Tibial artery (tissue), 4 donors: ENCODE measurements around the gene DSG4.
"Not testable (repeated sequence)": the region's sequence is repeated elsewhere in the genome, so short reads cannot be mapped to it uniquely, and the experiment has no call there.

Experiments used
- DNase-seq, 2 donors: peaks; one replicate each; pipeline ENCODE4 v3.0.0-alpha.2; 2019
- H3K27ac ChIP-seq, 2 donors: fragments of 200-600 bp; sonication (generic) in 1 of 2; 1 replicate in 1 of 2; 2 replicates in 1 of 2; pipeline ENCODE4 v1.5.1; 2018 to 2019; ENCODE audit warnings: mild to moderate bottlenecking in 1 of 2
- H3K27me3 ChIP-seq, 2 donors: fragments of 200-600 bp; sonication (generic) in 1 of 2; one replicate each; pipeline versions ENCODE4 v1.5.1 to v1.6.0; 2016 to 2019
- H3K36me3 ChIP-seq, 3 donors: fragments of 200-600 bp; sonication (generic) in 2 of 3; one replicate each; pipeline ENCODE4 v1.5.1; 2016 to 2019; ENCODE audit warnings: mild to moderate bottlenecking in 2 of 3
- H3K4me1 ChIP-seq, 4 donors: fragments of 200-600 bp; sonication (generic) in 2 of 4; 1 replicate in 3 of 4; 2 replicates in 1 of 4; pipeline ENCODE4 v1.5.1; 2016 to 2019
- H3K4me3 ChIP-seq, 2 donors: fragments of 200-600 bp; sonication (generic) in 1 of 2; 1 replicate in 1 of 2; 2 replicates in 1 of 2; pipeline ENCODE4 v1.5.1; 2018 to 2019; ENCODE audit warnings: mild to moderate bottlenecking in 2 of 2
- H3K9me3 ChIP-seq, 3 donors: fragments of 200-600 bp; sonication (generic) in 1 of 3; one replicate each; pipeline ENCODE4 v1.5.1; 2016 to 2019
- CTCF ChIP-seq, 2 experiments: fragments of 200-600 bp in 1 of 2; fragments of 450-650 bp in 1 of 2; IDR thresholded peaks; one replicate each; pipeline ENCODE4 v1.5.1; 2017 to 2019; ENCODE audit warnings: antibody characterized with exemption in 2 of 2, mild to moderate bottlenecking in 1 of 2, moderate library complexity in 1 of 2
- intact Hi-C: fragments of 100-400 bp; cut with DNase I; formaldehyde crosslinking; loops from one replicate; pipeline ENCODE4 v1.15.0; 2023; ENCODE audit warnings: low total_unique reads

DSG4 gene, protein sequence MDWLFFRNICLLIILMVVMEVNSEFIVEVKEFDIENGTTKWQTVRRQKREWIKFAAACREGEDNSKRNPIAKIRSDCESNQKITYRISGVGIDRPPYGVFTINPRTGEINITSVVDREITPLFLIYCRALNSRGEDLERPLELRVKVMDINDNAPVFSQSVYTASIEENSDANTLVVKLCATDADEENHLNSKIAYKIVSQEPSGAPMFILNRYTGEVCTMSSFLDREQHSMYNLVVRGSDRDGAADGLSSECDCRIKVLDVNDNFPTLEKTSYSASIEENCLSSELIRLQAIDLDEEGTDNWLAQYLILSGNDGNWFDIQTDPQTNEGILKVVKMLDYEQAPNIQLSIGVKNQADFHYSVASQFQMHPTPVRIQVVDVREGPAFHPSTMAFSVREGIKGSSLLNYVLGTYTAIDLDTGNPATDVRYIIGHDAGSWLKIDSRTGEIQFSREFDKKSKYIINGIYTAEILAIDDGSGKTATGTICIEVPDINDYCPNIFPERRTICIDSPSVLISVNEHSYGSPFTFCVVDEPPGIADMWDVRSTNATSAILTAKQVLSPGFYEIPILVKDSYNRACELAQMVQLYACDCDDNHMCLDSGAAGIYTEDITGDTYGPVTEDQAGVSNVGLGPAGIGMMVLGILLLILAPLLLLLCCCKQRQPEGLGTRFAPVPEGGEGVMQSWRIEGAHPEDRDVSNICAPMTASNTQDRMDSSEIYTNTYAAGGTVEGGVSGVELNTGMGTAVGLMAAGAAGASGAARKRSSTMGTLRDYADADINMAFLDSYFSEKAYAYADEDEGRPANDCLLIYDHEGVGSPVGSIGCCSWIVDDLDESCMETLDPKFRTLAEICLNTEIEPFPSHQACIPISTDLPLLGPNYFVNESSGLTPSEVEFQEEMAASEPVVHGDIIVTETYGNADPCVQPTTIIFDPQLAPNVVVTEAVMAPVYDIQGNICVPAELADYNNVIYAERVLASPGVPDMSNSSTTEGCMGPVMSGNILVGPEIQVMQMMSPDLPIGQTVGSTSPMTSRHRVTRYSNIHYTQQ

DNA sequence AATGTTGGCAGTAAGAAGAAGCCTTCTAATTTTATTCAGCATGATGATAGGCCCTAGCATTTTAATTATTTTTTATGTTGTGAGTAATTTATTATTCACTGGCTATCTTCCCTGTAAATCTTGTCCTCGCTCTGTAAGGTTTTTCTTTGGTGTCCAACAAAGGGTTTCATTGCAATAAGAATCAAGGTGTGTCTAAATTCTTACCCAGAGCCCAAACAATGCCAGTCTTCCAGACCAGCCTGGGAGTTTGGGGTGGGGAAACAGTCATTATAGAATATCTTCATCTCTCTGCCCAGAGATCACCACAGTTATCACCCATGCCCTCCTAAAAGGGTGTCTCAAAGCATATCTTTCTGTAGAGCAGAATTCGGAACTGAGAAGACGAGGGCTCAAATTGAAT, at the start of gene DSG4:
DSG4 (plus strand) TSS at position 301 of the 400 bp plus-strand sequence. CDS start 135 bp downstream, outside the sequence.
- Histone ChIP-seq H3K36me3 (no peaks in the 10 kb centered on the region), H3K27me3 (no peaks in the 10 kb centered on the region), H3K27ac (no peak within 1 kb of the TSS), H3K4me3 (no peak within 1 kb of the TSS), H3K4me1 (no peaks in the 10 kb centered on the region), H3K9me3 (no peaks in the 10 kb centered on the region)
- DNase-seq, result no peak
- intact Hi-C loops, result no loop called here
- no peak for TF ChIP-seq CTCF (IDR thresholded peaks at IDR 0.05)

DNA sequence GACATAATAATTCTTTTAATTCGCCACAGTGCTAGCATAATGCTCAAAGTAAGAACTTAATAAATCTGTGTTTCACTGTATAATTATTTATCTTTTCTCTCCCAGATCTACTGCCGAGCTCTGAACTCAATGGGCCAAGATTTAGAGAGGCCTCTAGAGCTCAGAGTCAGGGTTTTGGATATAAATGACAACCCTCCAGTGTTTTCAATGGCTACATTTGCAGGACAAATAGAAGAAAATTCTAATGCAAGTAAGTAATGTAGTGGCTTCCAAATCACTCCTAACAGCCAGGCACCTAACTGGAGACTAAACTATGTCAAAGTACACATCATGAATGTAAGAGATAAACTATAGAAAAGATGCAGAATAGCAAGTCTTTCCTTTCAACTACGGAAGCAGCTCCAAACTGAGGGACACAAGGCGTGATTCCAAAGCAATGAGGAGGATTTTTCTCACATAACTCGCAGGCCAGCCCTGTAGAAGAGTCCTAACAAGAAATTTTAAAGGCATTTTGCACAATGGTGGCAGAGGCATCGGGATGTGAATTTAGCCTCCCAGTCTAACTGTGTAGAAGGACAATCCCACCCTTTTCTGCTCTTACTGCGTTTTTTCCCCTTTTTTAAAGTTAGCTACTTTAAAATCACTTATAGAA, 46.7 kb upstream of the DSG4 start:
- H3K36me3 ChIP-seq, result no peaks in the 10 kb centered on the region
- H3K27me3 ChIP-seq, result no peaks in the 10 kb centered on the region
- DNase-seq, result no peak
- no peak overlapping the region for H3K27ac ChIP-seq
- no peak overlapping the region for H3K4me3 ChIP-seq
- TF ChIP-seq CTCF (IDR thresholded peaks at IDR 0.05), result no peak
- intact Hi-C loops, result no loop called here
- no peaks in the 10 kb centered on the region for H3K9me3 ChIP-seq
- H3K4me1 ChIP-seq, result peaks cover 0 to 7% (median 3%) of the 10 kb centered on the region in 4 donors

GRCh38 chr18:31343454-31343853, 33.1 kb upstream of the DSG4 start:
- no peaks in the 10 kb centered on the region for H3K27me3 ChIP-seq
- no peak overlapping the region for H3K27ac ChIP-seq
- no peak for DNase-seq
- TF ChIP-seq CTCF (IDR thresholded peaks at IDR 0.05), result no peak
- H3K4me1 ChIP-seq, result no peaks in the 10 kb centered on the region
- no peaks in the 10 kb centered on the region for H3K9me3 ChIP-seq
- intact Hi-C loops, result no loop called here
- no peak overlapping the region for H3K4me3 ChIP-seq
- no peaks in the 10 kb centered on the region for H3K36me3 ChIP-seq

- H3K27ac ChIP-seq, H3K4me3 ChIP-seq, H3K27me3 ChIP-seq, H3K9me3 ChIP-seq, H3K36me3 ChIP-seq, DNase-seq, H3K4me1 ChIP-seq, intact Hi-C loops: not testable (repeated sequence)
Observed at GRCh38 chr18:31353336-31353735, 23.2 kb upstream of the DSG4 start.

GRCh38 chr18:31354990-31355389, 21.6 kb upstream of the DSG4 start:
- no peak overlapping the region for H3K4me3 ChIP-seq
- H3K36me3 ChIP-seq, result no peaks in the 10 kb centered on the region
- intact Hi-C loops, result no loop called here
- H3K4me1 ChIP-seq, result no peaks in the 10 kb centered on the region
- no peak for TF ChIP-seq CTCF (IDR thresholded peaks at IDR 0.05)
- DNase-seq, result no peak
- no peaks in the 10 kb centered on the region for H3K27me3 ChIP-seq
- no peak overlapping the region for H3K27ac ChIP-seq
- no peaks in the 10 kb centered on the region for H3K9me3 ChIP-seq
